GM12873 (cell line): ENCODE data around the gene RAB18.

ENCODE experiments used
- TF ChIP-seq, protein P1 (sequence below): IDR thresholded peaks from 2 replicates; pipeline ENCODE4 v1.5.1; 2012; ENCODE audit warnings: low read depth, mild to moderate bottlenecking, moderate library complexity, low read length, control low read depth; ENCODE audit not compliant: insufficient read depth; ENCODE audit errors: missing control alignments

Gene RAB18

DNA sequence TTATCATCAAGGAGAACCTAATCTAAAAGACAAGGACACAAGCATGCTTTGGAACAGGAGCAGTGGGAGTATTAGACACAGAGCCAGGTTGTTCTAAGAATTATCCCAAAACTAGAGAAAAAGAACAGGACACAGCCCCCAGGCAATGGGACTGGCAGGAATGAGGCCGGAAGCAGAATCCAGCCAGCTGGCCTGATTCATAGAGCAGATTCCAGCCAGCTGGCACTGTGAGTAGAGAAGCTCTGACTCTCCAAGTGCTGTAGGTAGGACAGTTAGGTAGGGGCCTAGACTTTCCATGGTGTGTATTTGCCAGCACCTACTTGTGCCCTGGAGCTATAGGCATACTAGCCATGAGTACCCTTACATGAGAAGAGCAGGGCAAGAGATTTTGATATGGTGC, 13.3 kb upstream of the RAB18 start:
- TF ChIP-seq, protein P1, sequence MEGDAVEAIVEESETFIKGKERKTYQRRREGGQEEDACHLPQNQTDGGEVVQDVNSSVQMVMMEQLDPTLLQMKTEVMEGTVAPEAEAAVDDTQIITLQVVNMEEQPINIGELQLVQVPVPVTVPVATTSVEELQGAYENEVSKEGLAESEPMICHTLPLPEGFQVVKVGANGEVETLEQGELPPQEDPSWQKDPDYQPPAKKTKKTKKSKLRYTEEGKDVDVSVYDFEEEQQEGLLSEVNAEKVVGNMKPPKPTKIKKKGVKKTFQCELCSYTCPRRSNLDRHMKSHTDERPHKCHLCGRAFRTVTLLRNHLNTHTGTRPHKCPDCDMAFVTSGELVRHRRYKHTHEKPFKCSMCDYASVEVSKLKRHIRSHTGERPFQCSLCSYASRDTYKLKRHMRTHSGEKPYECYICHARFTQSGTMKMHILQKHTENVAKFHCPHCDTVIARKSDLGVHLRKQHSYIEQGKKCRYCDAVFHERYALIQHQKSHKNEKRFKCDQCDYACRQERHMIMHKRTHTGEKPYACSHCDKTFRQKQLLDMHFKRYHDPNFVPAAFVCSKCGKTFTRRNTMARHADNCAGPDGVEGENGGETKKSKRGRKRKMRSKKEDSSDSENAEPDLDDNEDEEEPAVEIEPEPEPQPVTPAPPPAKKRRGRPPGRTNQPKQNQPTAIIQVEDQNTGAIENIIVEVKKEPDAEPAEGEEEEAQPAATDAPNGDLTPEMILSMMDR: no peak

DNA sequence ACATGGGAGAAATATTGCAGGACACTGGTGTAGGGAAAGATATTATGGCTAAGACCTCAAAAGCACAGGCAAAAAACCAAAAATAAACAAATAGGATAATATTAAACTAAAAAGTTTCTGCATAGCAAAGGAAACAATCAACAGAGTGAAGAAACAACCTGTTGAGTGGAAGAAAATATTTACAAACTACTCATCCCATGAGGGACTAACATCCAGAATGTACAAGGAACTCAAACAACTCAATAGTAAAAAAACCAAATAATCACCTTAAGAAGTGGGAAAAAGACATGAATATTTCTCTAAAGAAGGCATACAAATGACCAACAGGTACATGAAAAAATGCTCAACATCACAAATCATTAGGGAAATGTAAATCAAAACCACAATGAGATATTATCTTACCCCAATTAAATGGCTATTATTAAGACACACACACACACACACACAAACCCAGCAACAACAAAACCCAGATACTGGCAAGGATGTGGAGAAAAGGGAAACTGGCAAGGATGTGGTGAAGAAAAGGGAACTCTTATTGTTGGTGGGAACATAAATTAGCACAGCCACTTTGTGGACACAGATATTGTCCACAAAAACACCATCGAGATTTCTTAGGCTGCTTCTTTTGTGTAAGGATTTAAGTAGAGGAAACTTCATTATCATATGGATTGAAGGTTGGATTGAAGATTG, 9.8 kb upstream of the RAB18 start:
- TF ChIP-seq, protein P1: no peak

DNA sequence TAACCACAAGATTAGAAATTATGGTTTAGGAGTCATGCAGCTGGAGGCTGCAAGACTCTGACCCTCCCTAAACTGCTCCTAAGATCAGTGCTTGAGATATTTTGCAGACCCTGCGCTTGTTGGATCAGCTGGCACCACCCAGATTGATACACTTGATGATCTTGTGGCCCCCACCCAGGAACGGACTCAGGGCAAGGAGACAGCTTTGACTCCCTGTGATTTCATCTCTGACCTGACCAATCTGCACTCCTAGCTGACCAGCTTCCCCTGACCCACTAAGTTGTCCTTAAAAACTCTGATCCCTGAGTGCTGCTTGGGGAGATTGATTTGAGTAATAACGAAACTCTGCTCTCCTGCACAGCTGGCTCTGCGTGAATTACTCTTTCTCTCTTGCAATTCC, 8.0 kb upstream of the RAB18 start:
- TF ChIP-seq, protein P1: no peak

DNA sequence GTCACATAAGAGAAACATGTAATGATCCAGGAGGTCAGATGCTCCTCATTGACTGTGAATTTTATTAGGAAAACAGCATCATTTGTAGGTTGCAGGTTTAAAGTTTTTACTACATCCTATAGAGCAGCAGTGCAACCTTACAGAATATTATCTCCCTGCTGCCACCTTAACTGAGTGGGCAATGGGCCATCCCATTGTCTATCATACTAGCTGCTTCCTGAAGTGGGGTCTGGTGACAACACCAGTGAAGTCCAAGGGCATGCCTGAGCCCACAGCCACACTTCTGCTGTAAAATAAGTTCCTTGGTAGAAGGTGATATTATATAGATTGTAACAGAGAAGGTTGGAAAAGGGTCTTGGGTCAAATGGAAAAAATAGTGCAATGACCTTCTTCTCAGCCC, 4.0 kb upstream of the RAB18 start:
- TF ChIP-seq, protein P1: no peak

DNA sequence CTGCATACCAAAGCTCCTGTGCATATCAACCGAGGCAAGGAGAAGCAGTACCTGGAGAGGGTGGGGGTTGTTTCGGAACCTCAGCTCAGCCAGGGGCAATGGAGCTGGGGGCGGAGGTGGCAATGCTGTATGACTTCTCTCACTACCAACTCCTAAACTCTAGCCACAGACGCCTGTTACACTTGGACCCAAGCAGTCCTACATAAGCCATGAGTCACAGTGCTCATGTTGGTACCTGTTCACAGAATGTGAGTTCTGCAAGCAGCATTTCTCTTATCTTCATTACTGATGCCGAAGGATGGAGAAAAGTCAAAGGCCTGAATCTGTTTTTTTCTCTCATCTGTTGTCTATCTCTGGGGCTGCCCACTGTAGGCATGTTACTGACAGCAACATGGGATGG, 3.2 kb upstream of the RAB18 start:
- TF ChIP-seq, protein P1: no peak

DNA sequence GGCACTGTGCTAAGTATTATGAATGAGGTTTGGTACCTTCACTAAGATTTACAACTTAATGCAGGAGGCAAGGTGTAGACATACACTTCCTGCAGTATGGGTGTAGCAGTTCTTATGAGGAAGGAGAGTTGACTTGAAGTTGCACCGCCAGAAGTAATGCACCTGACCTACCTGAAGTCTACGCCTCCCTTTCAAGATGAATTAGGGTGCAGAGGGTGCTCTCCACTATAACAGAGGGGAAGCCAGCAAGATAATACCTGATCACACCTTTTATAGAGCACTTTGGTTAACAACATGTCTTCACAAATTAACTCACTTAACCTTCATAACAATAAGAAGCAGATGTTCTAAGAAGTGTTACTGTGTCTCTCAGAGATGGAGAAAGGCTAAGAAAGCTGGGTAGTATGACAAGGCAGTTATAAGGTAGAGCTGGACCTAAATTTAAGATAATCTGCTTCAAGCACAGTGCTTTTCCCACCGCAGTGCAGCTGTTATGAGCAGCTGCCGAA, 552 bp upstream of the RAB18 start:
- TF ChIP-seq, protein P1: no peak

DNA sequence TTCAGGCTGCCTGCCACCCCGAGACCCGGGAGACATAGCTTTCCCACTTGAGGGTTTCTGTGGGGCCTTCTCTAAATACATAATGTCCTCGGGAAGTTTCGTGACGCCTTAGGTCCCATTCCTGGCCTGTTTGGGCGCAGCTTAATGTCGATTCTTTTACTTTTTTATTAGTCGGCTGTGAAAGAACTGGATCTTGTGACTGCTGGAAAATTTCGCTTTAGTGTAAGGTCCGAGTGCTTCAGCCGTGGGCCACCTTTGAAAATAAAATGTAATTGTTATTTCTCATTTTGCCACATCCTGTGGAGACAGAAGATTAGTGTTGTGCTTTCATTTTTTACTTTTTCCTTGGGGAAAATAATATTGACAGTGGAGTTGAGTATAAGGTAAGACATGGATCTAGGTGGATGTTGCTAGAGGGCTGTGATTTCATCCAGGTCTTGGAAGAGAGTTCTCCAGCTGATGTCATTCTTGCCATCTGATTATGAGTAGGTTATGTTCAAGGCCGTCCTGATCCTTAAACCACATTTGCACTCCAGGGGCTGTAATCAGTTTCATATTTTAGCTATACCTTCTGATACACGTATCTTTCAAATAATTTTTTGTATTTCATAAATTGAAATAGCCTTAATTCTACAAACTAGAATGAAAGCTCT, 830 bp downstream of the RAB18 start:
- TF ChIP-seq, protein P1: no peak
